HFF-Myc (cell line): ENCODE data around the gene SNRPD1.
"Not testable (repeated sequence)": the region's sequence is repeated elsewhere in the genome, so short reads cannot be mapped to it uniquely, and the experiment has no call there.

Experiments used
- DNase-seq: peaks from one replicate; pipeline ENCODE4 v3.0.0-alpha.2; 2011; ENCODE audit warnings: low read depth; ENCODE audit errors: extremely low read depth
- H3K4me3 ChIP-seq: replicated peaks from 2 replicates; pipeline ENCODE4 v1.5.1; 2011; ENCODE audit warnings: low read depth, mild to moderate bottlenecking, control low read depth, low read length
- TF ChIP-seq, protein P1 (sequence below): IDR thresholded peaks from 2 replicates; pipeline ENCODE4 v1.5.1; 2012; ENCODE audit warnings: mild to moderate bottlenecking, low read depth, low read length, control low read depth; ENCODE audit errors: missing control alignments

Gene SNRPD1

GRCh38 chr18:21598726-21599584 is 13.2 kb upstream of the SNRPD1 start:
- H3K4me3 ChIP-seq: peak overlapping the region; percentile 98
- no peak for DNase-seq
- TF ChIP-seq, protein P1, sequence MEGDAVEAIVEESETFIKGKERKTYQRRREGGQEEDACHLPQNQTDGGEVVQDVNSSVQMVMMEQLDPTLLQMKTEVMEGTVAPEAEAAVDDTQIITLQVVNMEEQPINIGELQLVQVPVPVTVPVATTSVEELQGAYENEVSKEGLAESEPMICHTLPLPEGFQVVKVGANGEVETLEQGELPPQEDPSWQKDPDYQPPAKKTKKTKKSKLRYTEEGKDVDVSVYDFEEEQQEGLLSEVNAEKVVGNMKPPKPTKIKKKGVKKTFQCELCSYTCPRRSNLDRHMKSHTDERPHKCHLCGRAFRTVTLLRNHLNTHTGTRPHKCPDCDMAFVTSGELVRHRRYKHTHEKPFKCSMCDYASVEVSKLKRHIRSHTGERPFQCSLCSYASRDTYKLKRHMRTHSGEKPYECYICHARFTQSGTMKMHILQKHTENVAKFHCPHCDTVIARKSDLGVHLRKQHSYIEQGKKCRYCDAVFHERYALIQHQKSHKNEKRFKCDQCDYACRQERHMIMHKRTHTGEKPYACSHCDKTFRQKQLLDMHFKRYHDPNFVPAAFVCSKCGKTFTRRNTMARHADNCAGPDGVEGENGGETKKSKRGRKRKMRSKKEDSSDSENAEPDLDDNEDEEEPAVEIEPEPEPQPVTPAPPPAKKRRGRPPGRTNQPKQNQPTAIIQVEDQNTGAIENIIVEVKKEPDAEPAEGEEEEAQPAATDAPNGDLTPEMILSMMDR: no peak

GRCh38 chr18:21599585-21600525 is 12.3 kb upstream of the SNRPD1 start:
- TF ChIP-seq, protein P1: no peak
- H3K4me3 ChIP-seq: peak overlapping the region; percentile 98
- peak; percentile 2 for DNase-seq

DNA sequence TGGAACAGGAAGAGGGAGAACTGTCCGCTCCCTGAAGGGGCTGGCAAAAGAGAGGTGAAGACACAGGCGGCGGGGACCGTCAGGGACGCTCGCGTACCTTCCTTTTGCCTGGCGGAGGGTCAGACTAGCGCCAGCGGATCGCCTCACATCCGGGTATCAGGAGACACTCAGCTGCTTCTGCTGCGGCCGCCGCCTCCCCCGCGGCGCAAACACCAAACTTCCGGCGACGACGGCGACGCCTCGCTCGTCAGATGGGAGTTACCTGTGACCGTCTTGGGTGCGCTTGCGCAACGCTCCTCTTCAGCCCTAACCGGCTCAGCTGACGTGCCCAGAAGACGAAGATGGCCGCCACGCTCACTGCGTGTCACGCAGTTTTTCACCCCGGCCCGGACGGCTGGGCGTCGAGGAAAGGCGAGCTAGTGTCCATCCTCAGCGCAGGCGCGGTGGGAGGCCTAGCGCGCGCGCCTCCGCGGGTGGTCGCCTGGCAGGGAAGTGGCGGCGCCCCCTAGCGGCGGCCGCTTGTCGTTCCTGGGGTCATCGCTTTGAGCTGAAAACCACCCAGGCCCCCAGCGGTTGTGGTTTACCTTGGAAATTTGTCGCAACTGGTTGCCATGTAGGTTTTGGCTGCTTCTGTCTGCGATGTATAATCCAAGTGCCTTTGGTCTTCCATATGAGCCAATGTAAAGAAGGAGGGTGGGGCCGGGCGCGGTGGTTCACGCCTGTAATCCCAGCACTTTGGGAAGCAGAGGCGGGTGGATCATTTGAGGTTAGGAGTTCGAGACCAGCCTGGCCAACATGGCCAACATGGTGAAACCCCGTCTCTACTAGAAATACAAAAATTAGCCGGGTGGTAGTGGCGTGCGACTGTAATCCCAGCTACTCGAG is 11.3 kb upstream of the SNRPD1 start, which contains the start of gene ESCO1:
TSS of gene ESCO1 (minus strand) at position 179 of the 885 bp plus-strand sequence. CDS start 25,861 bp downstream, outside the sequence.
- TF ChIP-seq, protein P1: peak; percentile 56
- peak; percentile 93 for DNase-seq
- H3K4me3 ChIP-seq: peak within 1 kb of the TSS; percentile 98

DNA sequence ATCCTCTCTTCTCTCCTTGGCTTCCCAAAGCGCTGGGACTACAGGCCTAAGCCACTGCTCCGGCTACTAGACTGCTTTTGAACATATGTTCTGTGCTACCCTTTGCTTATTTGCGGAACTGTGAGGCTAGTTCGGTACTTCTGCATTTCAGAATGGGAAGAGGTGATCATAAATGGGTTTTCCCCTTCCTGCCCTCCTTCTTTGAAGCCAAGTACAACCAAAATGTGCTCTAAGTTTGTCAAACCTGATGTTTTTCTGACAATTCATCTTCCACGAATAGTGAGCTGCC is 9.9 kb upstream of the SNRPD1 start:
- no peak overlapping the region for H3K4me3 ChIP-seq
- TF ChIP-seq, protein P1: no peak
- DNase-seq: no peak

- TF ChIP-seq, protein P1: no peak
- H3K4me3 ChIP-seq: no peak overlapping the region
- DNase-seq: no peak
These were observed 7.4 kb upstream of the SNRPD1 start for GRCh38 chr18:21604671-21605070.

GRCh38 chr18:21605213-21605612 is 6.9 kb upstream of the SNRPD1 start:
- TF ChIP-seq, protein P1: no peak
- H3K4me3 ChIP-seq: no peak overlapping the region
- DNase-seq: no peak

DNA sequence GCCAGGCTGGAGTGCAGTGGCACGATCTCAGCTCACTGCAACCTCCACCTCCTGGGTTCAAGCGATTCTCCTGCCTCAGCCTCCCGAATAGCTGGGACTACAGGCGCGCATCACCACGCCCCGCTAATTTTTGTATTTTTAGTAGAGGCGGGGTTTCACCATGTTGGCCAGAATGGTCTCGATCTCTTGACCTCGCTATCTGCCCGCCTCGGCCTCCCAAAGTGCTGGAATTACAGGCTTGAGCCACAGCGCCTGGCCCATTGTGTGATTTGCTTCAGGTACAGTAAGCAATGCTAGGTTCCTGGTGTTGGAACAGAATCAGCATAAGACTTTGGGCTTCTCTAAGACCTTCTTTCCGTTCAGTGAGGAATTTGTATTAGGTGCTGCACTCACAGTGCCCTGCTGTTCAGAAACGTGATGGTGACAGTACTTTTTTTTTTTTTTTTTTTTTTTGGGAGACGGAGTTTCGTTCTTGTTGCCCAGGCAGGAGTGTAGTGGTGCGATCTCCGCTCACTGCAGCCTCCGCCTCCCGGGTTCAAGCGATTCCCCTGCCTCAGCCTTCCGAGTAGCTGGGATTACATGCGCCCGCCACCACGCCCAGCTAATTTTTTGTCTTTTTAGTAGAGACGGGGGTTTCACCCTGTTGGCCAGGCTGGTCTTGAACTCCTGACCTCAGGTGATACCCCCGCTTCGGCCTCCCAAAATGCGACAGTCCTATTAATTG is 551 bp upstream of the SNRPD1 start:
- not testable (repeated sequence) for DNase-seq

DNA sequence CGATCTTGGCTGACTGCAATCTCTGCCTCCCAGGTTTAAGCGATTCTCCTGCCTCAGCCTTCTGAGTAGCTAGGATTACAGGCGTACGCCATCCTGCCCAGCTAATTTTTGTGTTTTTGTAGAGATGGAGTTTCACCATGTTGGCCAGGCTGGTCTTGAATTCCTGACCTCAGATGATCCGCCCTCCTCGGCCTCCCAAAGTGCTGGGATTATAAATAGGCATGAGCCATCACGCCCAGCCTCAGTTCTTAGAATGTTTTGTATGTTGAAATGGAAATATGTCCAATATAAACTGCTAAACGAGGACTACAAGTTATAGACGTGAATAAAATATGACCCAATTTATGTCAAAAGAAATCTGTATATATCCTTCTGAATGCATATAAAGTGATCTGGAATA is 9.5 kb downstream of the SNRPD1 start:
- H3K4me3 ChIP-seq, DNase-seq: not testable (repeated sequence)

More for the DNA sequence above, 551 bp upstream of the SNRPD1 start:
- peak overlapping the region; percentile 90 for H3K4me3 ChIP-seq
